ENCODE results near the gene ANKRD13C. TPM values are rescaled to one million over a fixed set of nuclear protein-coding genes. Genes with fewer than 3 reads are reported as not detected.

The ANKRD13C gene
- total and polyA plus RNA-seq, 4 donors, result 3.3 to 14.1 (median 8.3) TPM

DNA sequence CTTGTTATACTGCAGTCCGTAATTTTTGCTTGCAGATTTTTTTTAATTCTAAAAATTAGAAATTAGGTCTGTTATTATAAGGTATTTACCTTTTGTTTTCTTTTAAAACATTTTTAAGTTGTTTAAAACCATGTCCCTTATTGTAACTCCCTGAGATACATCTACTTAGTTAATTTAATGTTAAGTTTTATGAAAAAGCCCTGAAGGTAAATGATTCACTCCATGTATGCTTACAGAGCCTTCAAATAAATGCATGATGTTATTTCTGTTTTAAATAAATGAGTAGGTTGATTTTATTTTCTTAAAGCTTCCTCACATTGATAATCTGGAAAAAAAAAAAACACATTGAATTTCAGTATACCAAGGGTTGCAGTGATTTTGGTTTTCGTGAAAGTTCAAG, 125.9 kb downstream of the ANKRD13C start (continued):
- TF ChIP-seq, protein P1, sequence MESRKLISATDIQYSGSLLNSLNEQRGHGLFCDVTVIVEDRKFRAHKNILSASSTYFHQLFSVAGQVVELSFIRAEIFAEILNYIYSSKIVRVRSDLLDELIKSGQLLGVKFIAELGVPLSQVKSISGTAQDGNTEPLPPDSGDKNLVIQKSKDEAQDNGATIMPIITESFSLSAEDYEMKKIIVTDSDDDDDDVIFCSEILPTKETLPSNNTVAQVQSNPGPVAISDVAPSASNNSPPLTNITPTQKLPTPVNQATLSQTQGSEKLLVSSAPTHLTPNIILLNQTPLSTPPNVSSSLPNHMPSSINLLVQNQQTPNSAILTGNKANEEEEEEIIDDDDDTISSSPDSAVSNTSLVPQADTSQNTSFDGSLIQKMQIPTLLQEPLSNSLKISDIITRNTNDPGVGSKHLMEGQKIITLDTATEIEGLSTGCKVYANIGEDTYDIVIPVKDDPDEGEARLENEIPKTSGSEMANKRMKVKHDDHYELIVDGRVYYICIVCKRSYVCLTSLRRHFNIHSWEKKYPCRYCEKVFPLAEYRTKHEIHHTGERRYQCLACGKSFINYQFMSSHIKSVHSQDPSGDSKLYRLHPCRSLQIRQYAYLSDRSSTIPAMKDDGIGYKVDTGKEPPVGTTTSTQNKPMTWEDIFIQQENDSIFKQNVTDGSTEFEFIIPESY (IDR thresholded peaks at IDR 0.05), result no peak
- TF ChIP-seq FOXA2 (IDR thresholded peaks at IDR 0.05) (no peak), SP1 (IDR thresholded peaks at IDR 0.05) (no peak), FOXA1 (IDR thresholded peaks at IDR 0.05) (no peak)
- TF ChIP-seq, protein P2, sequence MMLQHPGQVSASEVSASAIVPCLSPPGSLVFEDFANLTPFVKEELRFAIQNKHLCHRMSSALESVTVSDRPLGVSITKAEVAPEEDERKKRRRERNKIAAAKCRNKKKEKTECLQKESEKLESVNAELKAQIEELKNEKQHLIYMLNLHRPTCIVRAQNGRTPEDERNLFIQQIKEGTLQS (IDR thresholded peaks at IDR 0.05), result no peak

DNA sequence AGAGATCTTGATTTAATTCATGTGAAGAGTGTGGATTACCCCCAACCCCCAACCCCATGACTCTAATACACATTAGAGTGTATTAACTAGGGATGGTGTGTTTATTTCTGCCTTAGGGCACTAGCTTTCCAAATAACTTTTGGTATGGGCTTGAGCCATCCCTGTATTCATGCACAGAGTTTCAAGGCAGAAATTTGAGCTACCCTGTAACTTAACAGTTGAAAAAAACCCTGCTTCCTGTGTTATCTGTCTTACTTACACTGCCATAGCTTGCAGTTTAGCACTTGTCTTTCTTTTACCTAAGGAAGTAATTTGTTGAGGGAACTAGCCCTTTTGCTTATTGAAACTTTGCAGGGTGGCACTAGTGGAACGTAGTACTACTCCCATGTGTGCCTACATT, 127.1 kb downstream of the ANKRD13C start:
- Histone ChIP-seq H3K4me1 (ENCODE audit: control insufficient read depth in 4 of 4, insufficient read depth in 4 of 4, low read length in 3 of 4) (peaks cover 0 to 20% (median 10%) of the 10 kb centered on the region in 4 donors), H3K36me3 (ENCODE audit: control insufficient read depth in 4 of 4, insufficient read depth in 3 of 4, low read depth in 1 of 4, low read length in 3 of 4) (peaks cover 3 to 48% (median 45%) of the 10 kb centered on the region in 4 donors), H3K9ac (ENCODE audit: low read depth in 1 of 2, low read length in 2 of 2) (no peak overlapping the region), H3K4me3 (ENCODE audit: low read depth in 1 of 3, low read length in 3 of 3) (no peak overlapping the region), H3K9me3 (ENCODE audit: control insufficient read depth in 4 of 4, low read length in 3 of 4) (no peaks in the 10 kb centered on the region), H3K27me3 (ENCODE audit: control insufficient read depth in 4 of 4, insufficient read depth in 4 of 4, low read length in 3 of 4) (no peaks in the 10 kb centered on the region), H3K27ac (ENCODE audit: low read depth in 1 of 2, low read length in 2 of 2) (no peak overlapping the region)
- 73% methylated on average over 1 of the region's 1 CpG for WGBS
- no peak for DNase-seq (ENCODE audit: low spot score)
- no peak for TF ChIP-seq SP1 (IDR thresholded peaks at IDR 0.05)
- TF ChIP-seq, protein P3, sequence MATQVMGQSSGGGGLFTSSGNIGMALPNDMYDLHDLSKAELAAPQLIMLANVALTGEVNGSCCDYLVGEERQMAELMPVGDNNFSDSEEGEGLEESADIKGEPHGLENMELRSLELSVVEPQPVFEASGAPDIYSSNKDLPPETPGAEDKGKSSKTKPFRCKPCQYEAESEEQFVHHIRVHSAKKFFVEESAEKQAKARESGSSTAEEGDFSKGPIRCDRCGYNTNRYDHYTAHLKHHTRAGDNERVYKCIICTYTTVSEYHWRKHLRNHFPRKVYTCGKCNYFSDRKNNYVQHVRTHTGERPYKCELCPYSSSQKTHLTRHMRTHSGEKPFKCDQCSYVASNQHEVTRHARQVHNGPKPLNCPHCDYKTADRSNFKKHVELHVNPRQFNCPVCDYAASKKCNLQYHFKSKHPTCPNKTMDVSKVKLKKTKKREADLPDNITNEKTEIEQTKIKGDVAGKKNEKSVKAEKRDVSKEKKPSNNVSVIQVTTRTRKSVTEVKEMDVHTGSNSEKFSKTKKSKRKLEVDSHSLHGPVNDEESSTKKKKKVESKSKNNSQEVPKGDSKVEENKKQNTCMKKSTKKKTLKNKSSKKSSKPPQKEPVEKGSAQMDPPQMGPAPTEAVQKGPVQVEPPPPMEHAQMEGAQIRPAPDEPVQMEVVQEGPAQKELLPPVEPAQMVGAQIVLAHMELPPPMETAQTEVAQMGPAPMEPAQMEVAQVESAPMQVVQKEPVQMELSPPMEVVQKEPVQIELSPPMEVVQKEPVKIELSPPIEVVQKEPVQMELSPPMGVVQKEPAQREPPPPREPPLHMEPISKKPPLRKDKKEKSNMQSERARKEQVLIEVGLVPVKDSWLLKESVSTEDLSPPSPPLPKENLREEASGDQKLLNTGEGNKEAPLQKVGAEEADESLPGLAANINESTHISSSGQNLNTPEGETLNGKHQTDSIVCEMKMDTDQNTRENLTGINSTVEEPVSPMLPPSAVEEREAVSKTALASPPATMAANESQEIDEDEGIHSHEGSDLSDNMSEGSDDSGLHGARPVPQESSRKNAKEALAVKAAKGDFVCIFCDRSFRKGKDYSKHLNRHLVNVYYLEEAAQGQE (IDR thresholded peaks at IDR 0.05), result no peak
- no peak for TF ChIP-seq YY1 (IDR thresholded peaks at IDR 0.05)
- no peak for TF ChIP-seq HNF4G (IDR thresholded peaks at IDR 0.05)
- no peak for TF ChIP-seq EGR1 (IDR thresholded peaks at IDR 0.05; ENCODE audit: low read depth in 2 of 2)
- TF ChIP-seq, protein P4, sequence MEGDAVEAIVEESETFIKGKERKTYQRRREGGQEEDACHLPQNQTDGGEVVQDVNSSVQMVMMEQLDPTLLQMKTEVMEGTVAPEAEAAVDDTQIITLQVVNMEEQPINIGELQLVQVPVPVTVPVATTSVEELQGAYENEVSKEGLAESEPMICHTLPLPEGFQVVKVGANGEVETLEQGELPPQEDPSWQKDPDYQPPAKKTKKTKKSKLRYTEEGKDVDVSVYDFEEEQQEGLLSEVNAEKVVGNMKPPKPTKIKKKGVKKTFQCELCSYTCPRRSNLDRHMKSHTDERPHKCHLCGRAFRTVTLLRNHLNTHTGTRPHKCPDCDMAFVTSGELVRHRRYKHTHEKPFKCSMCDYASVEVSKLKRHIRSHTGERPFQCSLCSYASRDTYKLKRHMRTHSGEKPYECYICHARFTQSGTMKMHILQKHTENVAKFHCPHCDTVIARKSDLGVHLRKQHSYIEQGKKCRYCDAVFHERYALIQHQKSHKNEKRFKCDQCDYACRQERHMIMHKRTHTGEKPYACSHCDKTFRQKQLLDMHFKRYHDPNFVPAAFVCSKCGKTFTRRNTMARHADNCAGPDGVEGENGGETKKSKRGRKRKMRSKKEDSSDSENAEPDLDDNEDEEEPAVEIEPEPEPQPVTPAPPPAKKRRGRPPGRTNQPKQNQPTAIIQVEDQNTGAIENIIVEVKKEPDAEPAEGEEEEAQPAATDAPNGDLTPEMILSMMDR (IDR thresholded peaks at IDR 0.05; ENCODE audit: low read depth, low read length, missing input control), result no peak
- TF ChIP-seq RXRA (IDR thresholded peaks at IDR 0.05), result no peak
- TF ChIP-seq, protein P1 (IDR thresholded peaks at IDR 0.05), result no peak

All from liver (tissue), 9 donors.